GF-D8 (cell line): Measurements from ENCODE around the gene GTF3C4.

Experiments
- DNase-seq: peaks from one replicate; lab custom pipeline; 2025; lab: John Stamatoyannopoulos, UW

GTF3C4 gene

GRCh38 chr9:132647806-132648205 is 22.5 kb upstream of the GTF3C4 start:
- DNase-seq: no peak

- DNase-seq: no peak
Measured at GRCh38 chr9:132648283-132648682, 22.0 kb upstream of the GTF3C4 start.

- DNase-seq: no peak
Measured at GRCh38 chr9:132648685-132649084, 21.6 kb upstream of the GTF3C4 start.

- no peak for DNase-seq
Measured at GRCh38 chr9:132651259-132651658, 19.0 kb upstream of the GTF3C4 start.

GRCh38 chr9:132656299-132656698 is 14.0 kb upstream of the GTF3C4 start:
- DNase-seq: no peak

GRCh38 chr9:132662152-132662945 is 7.9 kb upstream of the GTF3C4 start:
- no peak for DNase-seq

- DNase-seq: no peak
Measured at GRCh38 chr9:132663117-132663516, 7.1 kb upstream of the GTF3C4 start.

- DNase-seq: no peak
Measured at GRCh38 chr9:132663851-132664250, 6.4 kb upstream of the GTF3C4 start.

- peak; percentile 33 for DNase-seq
Measured at GRCh38 chr9:132669319-132669697, 956 bp upstream of the GTF3C4 start.

- peak; percentile 54 for DNase-seq
Measured at GRCh38 chr9:132669698-132670456, 387 bp upstream of the GTF3C4 start, which contains the start of gene DDX31. Gene DDX31 (minus strand): TSS chr9:132669983. CDS start chr9:132669934, 49 bp downstream.

- DNase-seq: no peak
Measured at GRCh38 chr9:132671620-132672412, 1.6 kb downstream of the GTF3C4 start.

GRCh38 chr9:132672413-132672690 is 2.1 kb downstream of the GTF3C4 start:
- no peak for DNase-seq

GRCh38 chr9:132673355-132673754 is 3.1 kb downstream of the GTF3C4 start:
- no peak for DNase-seq

GRCh38 chr9:132674485-132674884 is 4.2 kb downstream of the GTF3C4 start:
- no peak for DNase-seq

- DNase-seq: no peak
Measured at GRCh38 chr9:132677976-132678375, 7.7 kb downstream of the GTF3C4 start.

GRCh38 chr9:132679946-132680625 is 9.8 kb downstream of the GTF3C4 start:
- no peak for DNase-seq

GRCh38 chr9:132681561-132681960 is 11.3 kb downstream of the GTF3C4 start:
- DNase-seq: no peak

- DNase-seq: no peak
Measured at GRCh38 chr9:132683873-132684272, 13.6 kb downstream of the GTF3C4 start.

GRCh38 chr9:132690696-132691095 is 20.4 kb downstream of the GTF3C4 start:
- DNase-seq: no peak

GRCh38 chr9:132694144-132694543 is 23.9 kb downstream of the GTF3C4 start:
- peak; percentile 31 for DNase-seq

- no peak for DNase-seq
Measured at GRCh38 chr9:132697230-132697629, 27.0 kb downstream of the GTF3C4 start.

- no peak for DNase-seq
Measured at GRCh38 chr9:132698989-132699388, 28.7 kb downstream of the GTF3C4 start.
